Vagina (tissue), 2 donors: ENCODE measurements around the gene LY6G6C.

ENCODE experiments used
- CTCF ChIP-seq, 3 experiments: fragments of 450-650 bp in 2 of 3; fragments of 200-600 bp in 1 of 3; sonication (generic) in 1 of 3; IDR thresholded peaks; one replicate each; pipeline ENCODE4 v1.5.1; 2017 to 2019; ENCODE audit warnings: antibody characterized with exemption in 3 of 3, mild to moderate bottlenecking in 2 of 3, moderate library complexity in 2 of 3
- POLR2A ChIP-seq, 2 donors: fragments of 450-650 bp; IDR thresholded peaks; one replicate each; pipeline ENCODE4 v1.6.1; 2017; ENCODE audit warnings: antibody characterized with exemption in 2 of 2, mild to moderate bottlenecking in 2 of 2, moderate library complexity in 2 of 2
- POLR2AphosphoS5 ChIP-seq, 2 donors: sonication (generic); formaldehyde crosslinking; IDR thresholded peaks; one replicate each; pipeline ENCODE4 v1.9.0; 2017; ENCODE audit warnings: antibody characterized with exemption in 2 of 2, mild to moderate bottlenecking in 2 of 2, low read depth in 1 of 2; ENCODE audit not compliant: insufficient read depth in 1 of 2

GRCh38 chr6:31715022-31715958, 6.3 kb downstream of the LY6G6C start, which contains the start of gene LY6G6D:
- TF ChIP-seq POLR2AphosphoS5 (IDR thresholded peaks at IDR 0.05; ENCODE audit: insufficient read depth in 1 of 2, low read depth in 1 of 2), result no peak
- no peak for TF ChIP-seq CTCF (IDR thresholded peaks at IDR 0.05)
- TF ChIP-seq POLR2A (IDR thresholded peaks at IDR 0.05), result no peak
